HFF-Myc (cell line): ENCODE results near the gene CDKN2B.

Experiments used
- DNase-seq: peaks from one replicate; pipeline ENCODE4 v3.0.0-alpha.2; 2011; ENCODE audit warnings: low read depth; ENCODE audit errors: extremely low read depth
- H3K4me3 ChIP-seq: replicated peaks from 2 replicates; pipeline ENCODE4 v1.5.1; 2011; ENCODE audit warnings: low read depth, mild to moderate bottlenecking, control low read depth, low read length
- CTCF ChIP-seq: IDR thresholded peaks from 2 replicates; pipeline ENCODE4 v1.5.1; 2012; ENCODE audit warnings: mild to moderate bottlenecking, low read depth, low read length, control low read depth; ENCODE audit errors: missing control alignments

Gene CDKN2B

GRCh38 chr9:22028394-22028793 is 19.3 kb upstream of the CDKN2B start:
- DNase-seq: no peak
- TF ChIP-seq CTCF: no peak
- H3K4me3 ChIP-seq: no peak overlapping the region

GRCh38 chr9:22026696-22027095 is 17.6 kb upstream of the CDKN2B start:
- TF ChIP-seq CTCF: no peak
- no peak overlapping the region for H3K4me3 ChIP-seq
- DNase-seq: no peak

- no peak for DNase-seq
- no peak for TF ChIP-seq CTCF
These were observed 13.3 kb upstream of the CDKN2B start for GRCh38 chr9:22022396-22022795.

GRCh38 chr9:22010866-22011625 is 1.9 kb upstream of the CDKN2B start:
- no peak overlapping the region for H3K4me3 ChIP-seq
- no peak for DNase-seq
- no peak for TF ChIP-seq CTCF

More at GRCh38 chr9:22022396-22022795, 13.3 kb upstream of the CDKN2B start:
- H3K4me3 ChIP-seq: no peak overlapping the region

- H3K4me3 ChIP-seq: peak overlapping the region; percentile 77
- peak; percentile 30 for TF ChIP-seq CTCF
- DNase-seq: no peak
These were observed 382 bp upstream of the CDKN2B start for GRCh38 chr9:22009506-22009867.

GRCh38 chr9:22008384-22008716 is 755 bp downstream of the CDKN2B start:
- no peak for DNase-seq
- no peak for TF ChIP-seq CTCF
- H3K4me3 ChIP-seq: peak overlapping the region; percentile 77
